ENCODE results near the gene RGS6.

RGS6 gene

GRCh38 chr14:72517736-72518135 is 585.5 kb downstream of the RGS6 start:
- H3K27ac ChIP-seq = no peak overlapping the region
- TF ChIP-seq, protein P1, sequence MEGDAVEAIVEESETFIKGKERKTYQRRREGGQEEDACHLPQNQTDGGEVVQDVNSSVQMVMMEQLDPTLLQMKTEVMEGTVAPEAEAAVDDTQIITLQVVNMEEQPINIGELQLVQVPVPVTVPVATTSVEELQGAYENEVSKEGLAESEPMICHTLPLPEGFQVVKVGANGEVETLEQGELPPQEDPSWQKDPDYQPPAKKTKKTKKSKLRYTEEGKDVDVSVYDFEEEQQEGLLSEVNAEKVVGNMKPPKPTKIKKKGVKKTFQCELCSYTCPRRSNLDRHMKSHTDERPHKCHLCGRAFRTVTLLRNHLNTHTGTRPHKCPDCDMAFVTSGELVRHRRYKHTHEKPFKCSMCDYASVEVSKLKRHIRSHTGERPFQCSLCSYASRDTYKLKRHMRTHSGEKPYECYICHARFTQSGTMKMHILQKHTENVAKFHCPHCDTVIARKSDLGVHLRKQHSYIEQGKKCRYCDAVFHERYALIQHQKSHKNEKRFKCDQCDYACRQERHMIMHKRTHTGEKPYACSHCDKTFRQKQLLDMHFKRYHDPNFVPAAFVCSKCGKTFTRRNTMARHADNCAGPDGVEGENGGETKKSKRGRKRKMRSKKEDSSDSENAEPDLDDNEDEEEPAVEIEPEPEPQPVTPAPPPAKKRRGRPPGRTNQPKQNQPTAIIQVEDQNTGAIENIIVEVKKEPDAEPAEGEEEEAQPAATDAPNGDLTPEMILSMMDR (conservative IDR thresholded peaks at IDR 0.05) = no peak

DNA sequence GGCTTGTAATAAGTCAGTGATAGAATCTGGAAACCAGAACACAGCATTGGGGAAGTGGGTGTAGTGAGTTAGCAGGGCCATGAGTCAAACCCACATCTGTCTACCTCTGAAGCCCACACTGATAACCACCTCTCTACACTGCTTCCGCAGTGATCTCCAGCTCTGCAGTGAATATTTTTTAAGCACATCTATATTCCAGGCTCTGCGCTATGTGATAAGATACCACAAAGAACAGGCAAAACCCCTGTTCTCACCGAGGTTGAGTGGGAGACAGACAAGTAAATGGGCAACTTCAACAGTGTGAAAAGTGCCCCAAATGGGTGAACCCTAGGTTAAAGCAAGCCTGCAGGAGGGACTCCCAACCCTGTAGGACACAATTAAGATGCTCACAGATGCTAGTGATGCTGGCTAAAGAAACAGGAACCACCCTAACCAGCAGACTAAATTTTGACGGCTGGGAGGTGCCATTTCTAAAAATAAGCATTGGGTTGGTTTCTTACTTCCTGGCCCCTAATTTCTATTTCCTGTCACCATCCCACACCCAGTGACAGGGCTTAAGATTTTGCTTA is 586.7 kb downstream of the RGS6 start:
- no peak overlapping the region for H3K27ac ChIP-seq
- TF ChIP-seq, protein P1 (conservative IDR thresholded peaks at IDR 0.05) = no peak
- no peak for TF ChIP-seq ZFX (IDR thresholded peaks at IDR 0.05)

DNA sequence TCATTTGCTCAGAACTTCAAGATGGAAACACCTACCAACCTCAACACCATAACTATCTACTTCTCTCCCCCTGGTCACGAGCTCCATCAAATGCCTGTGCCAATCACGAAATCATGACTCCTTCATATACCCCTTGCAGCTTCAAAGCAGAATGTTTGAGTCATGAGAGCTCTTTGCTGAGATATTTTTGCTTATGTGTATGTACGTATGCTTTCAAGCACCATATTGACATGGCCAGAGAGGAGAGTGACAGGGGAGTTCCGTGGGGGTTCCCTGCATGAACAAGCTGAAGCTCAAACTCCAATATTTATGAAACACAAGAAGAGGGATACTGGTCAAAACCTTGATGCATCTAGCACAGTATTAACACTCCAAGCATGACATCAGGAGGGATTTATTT is 587.3 kb downstream of the RGS6 start:
- H3K27ac ChIP-seq = no peak overlapping the region
- TF ChIP-seq ZFX (IDR thresholded peaks at IDR 0.05) = no peak
- TF ChIP-seq, protein P1 (conservative IDR thresholded peaks at IDR 0.05) = no peak

DNA sequence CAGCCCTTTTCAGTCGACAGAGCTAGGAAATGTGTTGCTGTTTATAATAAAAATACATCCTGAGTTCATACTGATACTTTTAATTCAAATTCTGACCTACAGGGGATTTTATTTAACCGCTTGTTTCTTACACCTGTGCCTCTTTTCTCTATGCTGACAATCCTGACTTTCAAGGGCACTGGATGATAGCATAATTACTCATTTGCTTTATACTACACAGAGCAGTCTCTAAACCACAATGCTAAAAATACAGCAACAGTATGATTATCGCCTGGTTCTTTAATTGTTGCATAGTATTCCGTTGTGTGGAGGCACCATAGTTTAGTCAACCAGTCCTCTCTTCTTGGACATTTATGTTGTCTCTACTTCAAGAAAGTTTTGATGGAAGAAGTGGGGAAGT is 588.8 kb downstream of the RGS6 start:
- no peak for TF ChIP-seq ZFX (IDR thresholded peaks at IDR 0.05)
- TF ChIP-seq, protein P1 (conservative IDR thresholded peaks at IDR 0.05) = no peak
- no peak overlapping the region for H3K27ac ChIP-seq

DNA sequence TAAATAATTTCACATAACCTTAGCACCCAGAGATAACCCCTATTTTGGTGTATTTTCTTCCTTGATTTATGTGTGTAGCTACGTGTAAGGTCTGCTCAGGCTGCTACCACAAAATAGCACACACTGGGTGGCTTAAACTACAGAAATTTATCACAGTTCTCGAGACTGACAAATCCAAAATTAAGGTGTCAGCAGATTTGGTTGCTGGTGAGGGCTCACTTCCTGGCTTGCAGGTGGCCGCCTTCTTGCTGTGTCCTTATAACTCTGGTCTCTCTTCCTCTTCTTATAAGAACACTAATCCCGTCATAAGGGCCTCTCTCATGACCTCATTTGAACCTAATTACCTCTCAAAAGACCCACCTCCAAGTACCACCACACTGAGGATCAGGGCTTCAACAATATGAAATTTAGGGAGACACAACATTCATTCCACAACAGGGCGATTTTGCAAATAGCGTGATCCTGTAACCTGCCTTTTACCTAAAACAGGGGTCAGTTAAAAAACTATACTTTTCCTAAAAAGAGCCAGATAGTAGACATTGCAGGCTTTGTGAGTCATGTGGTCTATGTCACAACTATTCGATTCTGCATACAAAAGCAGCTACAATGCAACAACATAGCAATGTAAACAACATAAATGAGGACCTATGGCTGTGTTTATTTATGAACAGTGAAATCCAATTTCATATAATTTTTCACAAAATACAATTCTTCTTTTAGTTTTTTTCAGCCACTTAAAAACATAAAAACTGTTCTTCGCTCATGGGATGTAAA is 589.9 kb downstream of the RGS6 start:
- no peak for TF ChIP-seq ZFX (IDR thresholded peaks at IDR 0.05)
- H3K27ac ChIP-seq = no peak overlapping the region

DNA sequence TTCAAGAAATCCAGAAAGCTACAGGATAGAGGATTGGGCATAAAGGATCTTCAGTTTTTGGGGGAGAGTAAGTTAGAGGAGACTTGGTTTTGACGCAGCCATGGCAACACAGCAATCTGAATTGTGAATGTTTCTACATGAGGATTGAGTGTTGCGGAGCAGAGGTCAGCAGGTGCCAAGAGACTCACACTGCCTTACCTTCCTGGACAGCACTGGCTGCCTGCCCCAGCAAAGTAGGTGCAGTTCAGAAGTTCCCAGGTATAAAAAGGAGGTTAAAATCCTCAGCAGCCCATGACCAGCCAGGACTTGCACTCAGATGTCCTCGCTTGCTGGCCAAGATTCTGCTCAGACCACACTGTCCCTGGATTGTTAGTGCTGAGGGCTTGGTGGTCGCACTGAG is 590.6 kb downstream of the RGS6 start:
- no peak for TF ChIP-seq ZFX (IDR thresholded peaks at IDR 0.05)
- TF ChIP-seq, protein P1 (conservative IDR thresholded peaks at IDR 0.05) = no peak
- H3K27ac ChIP-seq = no peak overlapping the region

DNA sequence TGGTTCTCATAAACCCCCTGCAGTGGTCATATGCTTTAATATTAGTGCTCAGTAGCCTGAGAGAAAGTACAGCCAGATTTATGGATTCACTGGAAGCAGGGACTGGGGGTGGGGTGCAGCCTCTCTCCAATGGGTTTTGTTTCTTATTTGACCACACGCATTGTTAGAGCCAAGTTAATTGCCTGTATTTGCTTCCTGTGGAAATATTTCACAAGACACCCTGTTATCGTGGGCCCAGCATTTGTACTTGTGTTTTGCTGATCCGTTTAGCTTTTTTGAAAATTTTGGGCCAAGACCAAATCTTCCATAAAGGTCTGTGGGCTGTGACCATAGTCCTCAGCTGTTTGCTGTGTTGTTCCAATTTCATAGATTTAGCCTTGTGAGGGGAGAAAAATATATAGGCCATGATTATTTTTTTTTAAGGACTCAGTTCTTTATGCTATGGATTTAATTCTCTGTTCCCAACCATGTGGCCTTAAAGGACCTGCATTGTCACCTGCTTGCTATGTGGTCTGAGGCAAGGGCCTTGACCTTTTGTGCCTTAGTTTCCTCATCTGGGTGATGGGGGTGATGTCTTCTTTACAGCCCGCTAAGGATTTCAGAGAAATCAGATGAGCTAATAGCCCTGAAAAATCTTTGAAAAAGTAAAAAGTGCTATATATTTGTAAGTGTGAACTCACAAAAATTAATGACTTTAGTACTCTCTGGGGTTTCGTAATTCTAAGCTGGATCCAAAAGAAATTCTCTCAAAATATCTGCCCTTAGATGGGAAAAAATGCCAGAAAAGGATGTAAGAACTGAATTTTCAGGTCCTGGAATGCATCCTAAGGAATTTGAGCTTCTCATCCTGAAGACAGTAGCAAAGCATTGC is 591.4 kb downstream of the RGS6 start:
- H3K27ac ChIP-seq = no peak overlapping the region
- TF ChIP-seq, protein P1 (conservative IDR thresholded peaks at IDR 0.05) = no peak
- TF ChIP-seq ZFX (IDR thresholded peaks at IDR 0.05) = no peak
